HCT116 (cell line): Measurements from ENCODE around the gene CCSER1.

Source experiments
- CTCF ChIP-seq, 3 experiments: fragments of 200-600 bp in 1 of 3; sonication (generic) in 1 of 3; IDR thresholded peaks in 2 of 3; conservative IDR thresholded peaks in 1 of 3; 2 replicates each; pipeline ENCODE4 v1.5.1; 2012 to 2017; ENCODE audit warnings: low read depth in 2 of 3, low read length in 2 of 3, antibody characterized with exemption in 1 of 3, borderline replicate concordance in 1 of 3, control low read depth in 1 of 3, mild to moderate bottlenecking in 1 of 3, mixed read lengths in 1 of 3, mixed run types in 1 of 3, moderate library complexity in 1 of 3; ENCODE audit not compliant: insufficient read depth in 1 of 3
- EZH2 ChIP-seq: fragments of 200-600 bp; sonication (generic); IDR thresholded peaks from 2 replicates; pipeline ENCODE4 v1.6.1; 2017; ENCODE audit warnings: antibody characterized with exemption, mixed run types
- POLR2A ChIP-seq: IDR thresholded peaks from 2 replicates; pipeline ENCODE4 v1.7.0; 2011; ENCODE audit warnings: borderline replicate concordance; ENCODE audit not compliant: insufficient read depth, insufficient read length; ENCODE audit errors: extremely low read depth

DNA sequence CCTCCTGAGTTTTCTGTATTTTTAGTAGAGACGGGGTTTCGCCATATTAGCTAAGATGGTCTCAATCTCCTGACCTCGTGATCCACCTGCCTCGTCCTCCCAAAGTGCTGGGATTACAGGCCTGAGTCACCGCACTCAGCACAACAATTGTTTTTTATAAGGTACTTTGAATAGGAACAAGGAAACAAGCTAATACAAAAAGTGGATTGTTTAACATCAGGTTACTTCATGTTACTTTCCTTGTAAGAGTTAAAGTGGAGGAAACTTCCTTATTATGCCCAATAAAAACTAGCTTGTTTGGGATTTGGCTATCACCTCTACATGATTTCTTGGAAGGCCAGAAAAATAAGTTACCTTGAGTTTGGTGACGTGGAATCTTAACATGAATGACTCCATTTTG is 698.7 kb downstream of the CCSER1 start:
- TF ChIP-seq CTCF (IDR thresholded peaks at IDR 0.05 in 2 of 3, conservative IDR thresholded peaks at IDR 0.05 in 1 of 3; ENCODE audit: borderline replicate concordance in 1 of 3, insufficient read depth in 1 of 3, low read depth in 2 of 3, low read length in 2 of 3) (no peak), EZH2 (no peak), POLR2A (no peak)
